AG04450 (cell line): ENCODE data around the gene RASGRF2. TPM values are rescaled to one million over a fixed set of nuclear protein-coding genes. Genes with fewer than 3 reads are reported as not detected.

Experiments
- CTCF ChIA-PET: fragments of 300-600, 350-600 bp; formaldehyde crosslinking; extraction: SDS; loops from one replicate; lab custom pipeline; 2022; ENCODE audit warnings: antibody characterized with exemption, inconsistent platforms; lab: Charles Lee
- POLR2A ChIA-PET: fragments of 350-600 bp; formaldehyde crosslinking; extraction: SDS; loops from one replicate; lab custom pipeline; 2021; ENCODE audit warnings: antibody characterized with exemption, inconsistent platforms; lab: Yijun Ruan, JAX
- DNase-seq: peaks from one replicate; pipeline ENCODE4 v3.0.0-alpha.2; 2011; ENCODE audit warnings: low read depth, low spot score
- H3K27ac ChIP-seq: one replicate; pipeline ENCODE4 v1.5.1; 2012; ENCODE audit warnings: low read depth, low read length, control low read depth
- H3K27me3 ChIP-seq: one replicate; pipeline ENCODE4 v1.6.0; 2012; ENCODE audit warnings: low read length; ENCODE audit not compliant: control insufficient read depth, insufficient read depth
- H3K4me3 ChIP-seq: 2 replicates; pipeline ENCODE4 v1.5.1; 2011; ENCODE audit warnings: mild to moderate bottlenecking, low read depth, low read length, control low read depth
- H3K9me3 ChIP-seq: 2 replicates; pipeline ENCODE4 v1.5.1; 2012; ENCODE audit warnings: low read length; ENCODE audit not compliant: control insufficient read depth, insufficient read depth
- CTCF ChIP-seq: IDR thresholded peaks from 2 replicates; pipeline ENCODE4 v1.5.1; 2011; ENCODE audit warnings: low read depth, low read length, control low read depth, inconsistent platforms
- polyA plus RNA-seq: library from polyadenylated mRNA; depleted of rRNA; stranded (reverse); fragments of >200 nt; gene quantifications from 2 replicates; pipeline ENCODE4 v1.2.3, GENCODE V29; 2011

RASGRF2 gene
- polyA plus RNA-seq, 1 experiment = 19.5 TPM

GRCh38 chr5:81171769-81172168 is 211.6 kb downstream of the RASGRF2 start:
- ChIA-PET CTCF (no interaction called here), POLR2A (no interaction called here)
- DNase-seq = no peak
- TF ChIP-seq CTCF = no peak
- Histone ChIP-seq H3K9me3 (no peaks in the 10 kb centered on the region), H3K27me3 (no peaks in the 10 kb centered on the region), H3K27ac (no peak overlapping the region), H3K4me3 (no peak overlapping the region)

GRCh38 chr5:81172710-81173109 is 212.5 kb downstream of the RASGRF2 start:
- H3K9me3 ChIP-seq = no peaks in the 10 kb centered on the region
- no peak for DNase-seq
- H3K27me3 ChIP-seq = no peaks in the 10 kb centered on the region
- CTCF ChIA-PET = no interaction called here
- POLR2A ChIA-PET = no interaction called here
- no peak overlapping the region for H3K27ac ChIP-seq
- H3K4me3 ChIP-seq = no peak overlapping the region
- TF ChIP-seq CTCF = no peak

- ChIA-PET CTCF (interaction anchor here (0.6 to 1.6 kb wide), 3 partner anchors 11 to 488 kb away, joined by 3 to 12 read pairs (median 3); no protein-coding TSS in a partner anchor), POLR2A (interaction anchor here (0.5 kb wide), 1 partner anchor 295 kb away, joined by 3 read pairs; no protein-coding TSS in a partner anchor)
- Histone ChIP-seq H3K4me3 (no peak overlapping the region), H3K27me3 (no peaks in the 10 kb centered on the region), H3K9me3 (no peaks in the 10 kb centered on the region), H3K27ac (no peak overlapping the region)
- no peak for TF ChIP-seq CTCF
- no peak for DNase-seq
Measured at GRCh38 chr5:81177061-81177460, 216.9 kb downstream of the RASGRF2 start.

- ChIA-PET CTCF (interaction anchor here (1.0 kb wide), 1 partner anchor 16 kb away, joined by 5 read pairs; no protein-coding TSS in a partner anchor), POLR2A (no interaction called here)
- Histone ChIP-seq H3K9me3 (no peaks in the 10 kb centered on the region), H3K27me3 (no peaks in the 10 kb centered on the region), H3K27ac (no peak overlapping the region), H3K4me3 (no peak overlapping the region)
- DNase-seq = no peak
- no peak for TF ChIP-seq CTCF
Measured at GRCh38 chr5:81179959-81180358, 219.8 kb downstream of the RASGRF2 start.

- DNase-seq = no peak
- H3K4me3 ChIP-seq = no peak overlapping the region
- ChIA-PET POLR2A (no interaction called here), CTCF (interaction anchor here (1.0 kb wide), 1 partner anchor 15 kb away, joined by 5 read pairs; no protein-coding TSS in a partner anchor)
- no peak overlapping the region for H3K27ac ChIP-seq
- no peaks in the 10 kb centered on the region for H3K27me3 ChIP-seq
- no peak for TF ChIP-seq CTCF
- no peaks in the 10 kb centered on the region for H3K9me3 ChIP-seq
Measured at GRCh38 chr5:81180780-81181460, 220.8 kb downstream of the RASGRF2 start.
